Stromal cell of bone marrow (primary cell): Measurements from ENCODE around the gene YPEL4.

Experiments used
- DNase-seq: peaks from one replicate; pipeline ENCODE4 v3.0.0-alpha.2; 2012; ENCODE audit warnings: low read depth

Gene YPEL4

DNA sequence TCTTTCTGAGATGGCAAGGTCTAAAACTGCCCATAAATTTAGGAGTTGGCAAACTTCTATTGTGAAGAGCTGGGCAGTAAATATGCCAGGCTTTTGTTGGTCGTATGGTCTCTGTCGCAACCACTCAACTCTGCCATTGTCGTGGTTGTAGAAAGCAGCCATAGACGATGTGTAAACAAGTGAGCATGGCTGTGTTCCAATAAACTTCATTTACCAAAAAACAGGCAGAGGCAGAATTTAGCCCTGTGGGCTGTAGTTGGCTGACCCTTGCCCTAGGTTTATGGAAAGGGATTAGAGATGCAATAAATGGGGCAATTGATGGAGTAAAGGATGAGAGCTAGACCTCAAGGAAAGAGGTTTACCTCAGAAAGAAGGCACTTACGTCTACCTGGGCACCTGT lies 17.6 kb downstream of the YPEL4 start:
- DNase-seq, result no peak

DNA sequence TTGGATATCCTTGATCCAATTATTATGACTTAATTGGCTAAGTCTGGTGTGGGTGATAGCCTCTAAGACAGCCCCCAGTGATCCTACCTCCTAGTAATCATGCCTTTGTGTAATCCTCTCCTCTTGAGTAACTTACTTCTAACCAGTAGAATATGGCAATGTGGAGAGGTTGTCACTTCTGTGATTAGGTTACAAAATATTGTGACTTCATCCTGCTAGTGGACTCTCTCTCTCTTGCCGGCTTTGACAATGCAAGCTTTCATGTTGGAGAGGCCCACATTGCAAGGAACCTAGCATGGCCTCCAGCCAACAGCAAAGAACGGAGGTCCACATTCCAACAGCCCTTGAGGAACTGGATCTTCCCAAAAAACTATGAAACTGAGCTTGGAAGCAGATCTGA lies 19.5 kb downstream of the YPEL4 start:
- no peak for DNase-seq

DNA sequence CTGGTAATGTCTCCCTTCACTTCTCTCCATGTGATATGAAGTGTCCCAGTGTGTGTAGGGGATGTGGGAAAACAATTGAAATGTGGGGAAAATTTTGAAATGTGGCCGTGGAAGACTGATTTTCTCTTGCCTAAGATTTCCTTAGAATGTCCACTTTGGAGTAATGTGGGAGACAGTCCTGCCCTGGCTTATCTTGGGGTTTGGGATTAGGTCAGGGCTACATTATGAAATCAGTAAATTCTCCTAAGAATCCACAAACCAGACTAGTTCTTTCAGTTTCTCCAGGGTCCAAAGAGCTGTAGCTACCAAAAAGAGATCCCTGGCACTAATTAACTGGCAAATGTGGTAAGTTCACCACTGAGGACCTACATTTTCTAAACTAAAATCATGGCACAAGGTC lies 22.8 kb downstream of the YPEL4 start:
- no peak for DNase-seq

DNA sequence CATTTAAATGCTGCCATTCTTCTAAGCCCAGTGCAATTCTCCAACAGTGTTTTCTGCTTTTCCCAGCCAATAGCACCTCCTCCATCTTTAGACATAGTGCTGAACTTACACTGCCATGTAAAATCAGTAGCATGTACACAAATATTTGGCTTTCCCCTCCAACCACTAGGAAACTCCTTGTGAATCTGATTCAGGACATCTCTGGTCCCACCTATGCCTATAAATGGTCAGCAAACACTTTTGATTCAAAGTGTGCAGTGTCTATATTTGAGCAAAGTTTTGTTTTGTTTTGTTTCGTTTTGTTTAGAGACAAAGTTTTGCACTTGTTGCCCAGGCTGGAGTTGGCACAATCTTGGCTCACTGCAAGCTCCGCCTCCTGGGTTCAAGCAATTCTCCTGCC lies 24.8 kb downstream of the YPEL4 start:
- no peak for DNase-seq

DNA sequence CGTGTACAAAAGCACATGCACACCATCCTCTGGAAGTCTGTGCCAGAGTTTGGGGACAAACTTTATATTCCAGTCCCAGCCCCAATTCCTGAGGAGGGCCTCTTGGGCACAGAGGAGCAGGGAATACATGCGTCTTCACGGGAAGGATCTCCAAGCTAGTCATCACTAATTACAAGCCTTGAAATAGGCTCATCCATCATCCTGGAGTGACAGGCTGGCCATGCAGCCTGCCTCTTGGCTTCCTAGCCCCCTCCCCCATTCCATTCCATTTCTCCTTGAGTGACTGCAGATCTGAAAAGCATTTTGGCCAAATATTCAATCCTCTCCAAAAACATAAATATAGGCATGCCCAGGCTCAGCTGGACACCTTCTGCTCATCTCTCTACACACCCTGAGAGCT lies 27.4 kb downstream of the YPEL4 start:
- DNase-seq, result no peak

DNA sequence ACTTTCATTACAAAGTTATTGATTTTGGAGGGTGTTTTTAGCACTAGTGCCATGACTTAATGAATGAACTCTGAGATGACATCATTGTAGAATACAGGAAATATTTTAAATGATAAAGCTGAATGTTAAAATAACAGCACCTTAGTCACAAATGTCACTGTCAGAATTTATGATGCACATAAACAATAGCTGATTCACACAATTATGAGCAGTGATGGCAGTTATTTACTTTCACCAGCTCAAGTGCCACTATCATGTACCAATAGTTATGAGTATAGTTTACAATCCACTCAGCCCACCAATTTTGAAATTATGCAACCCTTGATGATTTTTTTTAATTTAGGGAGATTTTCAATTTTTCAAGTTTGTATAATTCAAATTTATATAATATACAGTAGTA lies 29.2 kb downstream of the YPEL4 start:
- DNase-seq, result no peak

DNA sequence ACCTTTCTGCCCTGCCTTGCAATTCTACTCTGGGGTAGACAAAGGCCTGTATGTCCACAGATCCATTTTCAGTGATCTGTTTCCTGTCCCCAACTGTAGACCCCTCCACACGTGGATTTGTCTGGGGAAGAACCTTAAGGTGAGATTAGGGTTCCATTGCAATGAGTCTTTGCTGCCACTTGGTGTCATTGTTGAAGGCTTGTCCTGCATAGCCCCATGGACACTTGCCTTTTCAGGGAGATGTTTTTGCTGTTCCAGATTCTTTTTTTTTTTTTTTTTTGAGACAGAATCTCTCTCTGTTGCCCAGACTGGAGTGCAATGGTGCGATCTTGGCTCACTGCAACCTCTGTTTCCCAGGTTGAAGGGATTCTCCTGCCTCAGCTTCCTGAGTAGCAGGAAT lies 30.4 kb downstream of the YPEL4 start:
- no peak for DNase-seq

DNA sequence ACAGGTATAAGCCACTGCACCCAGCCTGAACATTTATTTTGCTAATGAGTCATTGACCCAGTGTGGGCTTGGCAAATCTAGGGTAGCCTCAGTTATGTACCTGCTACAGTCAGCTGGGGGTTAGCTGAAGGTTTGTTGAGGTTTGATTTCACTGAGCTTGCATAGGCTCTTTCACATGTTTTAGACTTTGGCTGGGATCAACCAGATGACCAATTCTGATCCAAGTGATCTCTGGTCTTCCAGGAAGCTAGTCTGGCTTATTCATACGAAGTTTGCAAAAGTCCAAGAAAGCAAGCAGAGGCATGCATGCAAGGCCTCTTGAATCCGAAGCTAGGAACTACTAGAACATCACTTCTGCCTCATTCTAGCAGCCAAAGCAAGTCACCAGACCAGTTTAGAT lies 31.3 kb downstream of the YPEL4 start:
- no peak for DNase-seq

DNA sequence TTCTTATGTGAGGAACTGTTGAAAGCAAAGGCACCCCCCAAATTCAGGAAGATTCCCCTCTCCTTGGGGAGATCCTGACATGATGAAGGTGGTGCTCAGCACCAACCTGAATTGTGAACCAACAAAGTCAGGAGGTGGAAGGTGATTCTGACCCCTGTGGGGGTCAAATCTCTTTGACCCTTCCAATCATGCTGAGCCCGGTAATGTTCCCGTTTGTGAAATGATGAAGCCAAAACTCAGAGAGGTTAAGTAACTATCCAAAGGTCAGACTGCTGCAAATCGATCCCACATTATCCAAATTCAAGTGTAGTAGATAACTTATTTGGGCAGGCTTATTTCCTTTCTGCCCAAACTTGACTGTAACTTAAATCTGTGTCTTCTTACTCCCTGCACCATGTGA lies 33.1 kb downstream of the YPEL4 start:
- no peak for DNase-seq

DNA sequence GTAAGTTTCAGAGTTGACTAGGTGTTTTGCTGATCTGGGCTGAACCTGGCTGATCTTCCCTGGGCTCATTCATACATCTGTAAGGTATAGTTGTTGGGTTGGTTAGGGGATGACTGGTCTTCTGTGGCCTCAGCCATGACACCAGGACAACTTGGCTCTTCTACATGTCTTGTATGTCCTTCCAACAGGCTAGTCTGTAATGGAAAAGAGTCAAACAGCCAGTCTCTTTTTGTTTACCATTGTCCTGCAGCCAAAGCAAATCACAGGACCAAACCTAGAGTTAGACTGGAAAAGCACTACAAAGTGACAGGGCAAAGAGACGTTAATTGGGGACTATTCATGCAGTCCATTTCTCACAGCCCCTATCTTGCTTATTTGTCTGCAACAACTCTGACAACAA lies 34.4 kb downstream of the YPEL4 start:
- no peak for DNase-seq

DNA sequence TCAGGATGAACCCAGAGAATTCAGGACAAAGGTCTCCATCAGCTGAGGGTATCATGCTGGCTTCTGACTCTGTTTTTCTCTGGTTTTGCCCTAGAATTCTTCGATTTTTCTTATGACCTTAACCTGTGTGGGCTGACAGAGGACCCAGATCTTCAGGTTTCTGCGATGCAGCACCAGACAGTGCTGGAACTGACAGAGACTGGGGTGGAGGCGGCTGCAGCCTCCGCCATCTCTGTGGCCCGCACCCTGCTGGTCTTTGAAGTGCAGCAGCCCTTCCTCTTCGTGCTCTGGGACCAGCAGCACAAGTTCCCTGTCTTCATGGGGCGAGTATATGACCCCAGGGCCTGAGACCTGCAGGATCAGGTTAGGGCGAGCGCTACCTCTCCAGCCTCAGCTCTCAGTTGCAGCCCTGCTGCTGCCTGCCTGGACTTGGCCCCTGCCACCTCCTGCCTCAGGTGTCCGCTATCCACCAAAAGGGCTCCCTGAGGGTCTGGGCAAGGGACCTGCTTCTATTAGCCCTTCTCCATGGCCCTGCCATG lies 35.4 kb downstream of the YPEL4 start:
- DNase-seq, result no peak

DNA sequence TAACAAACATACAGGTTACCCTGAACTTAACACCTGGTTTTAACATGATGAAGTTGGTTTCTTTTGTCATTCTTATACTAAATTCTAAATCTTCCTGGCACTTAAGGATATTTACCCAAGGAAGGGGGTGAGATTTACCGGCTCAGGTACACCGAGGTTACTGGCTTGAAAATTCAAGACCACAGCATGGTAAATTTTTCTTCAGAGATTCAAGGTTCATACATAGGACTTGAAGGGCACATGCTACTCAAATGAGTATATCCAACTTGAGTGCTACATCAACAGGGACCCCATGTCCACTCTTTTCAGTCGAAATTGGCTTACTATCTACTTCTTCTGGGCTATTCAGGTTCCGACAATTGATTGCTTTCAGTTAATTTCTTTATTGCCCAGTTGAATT lies 39.5 kb downstream of the YPEL4 start:
- no peak for DNase-seq

DNA sequence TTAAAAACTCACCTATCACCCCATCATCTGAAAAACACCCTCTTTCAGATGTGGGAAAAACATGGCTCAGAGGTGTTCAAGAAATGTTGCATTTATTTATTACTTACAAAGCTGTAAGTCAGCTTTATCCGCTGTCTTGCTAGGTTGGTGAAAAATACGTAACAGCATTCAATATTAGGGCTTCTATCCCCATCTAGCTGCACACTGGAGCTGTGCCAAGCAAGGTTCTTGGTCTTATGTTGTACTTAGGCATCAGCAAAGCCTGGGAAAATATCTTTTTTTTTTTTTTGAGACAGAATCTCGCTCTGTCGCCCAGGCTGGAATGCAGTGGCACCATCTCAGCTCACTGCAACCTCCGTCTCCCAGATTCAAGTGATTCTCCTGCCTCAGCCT lies 44.7 kb downstream of the YPEL4 start:
- no peak for DNase-seq

DNA sequence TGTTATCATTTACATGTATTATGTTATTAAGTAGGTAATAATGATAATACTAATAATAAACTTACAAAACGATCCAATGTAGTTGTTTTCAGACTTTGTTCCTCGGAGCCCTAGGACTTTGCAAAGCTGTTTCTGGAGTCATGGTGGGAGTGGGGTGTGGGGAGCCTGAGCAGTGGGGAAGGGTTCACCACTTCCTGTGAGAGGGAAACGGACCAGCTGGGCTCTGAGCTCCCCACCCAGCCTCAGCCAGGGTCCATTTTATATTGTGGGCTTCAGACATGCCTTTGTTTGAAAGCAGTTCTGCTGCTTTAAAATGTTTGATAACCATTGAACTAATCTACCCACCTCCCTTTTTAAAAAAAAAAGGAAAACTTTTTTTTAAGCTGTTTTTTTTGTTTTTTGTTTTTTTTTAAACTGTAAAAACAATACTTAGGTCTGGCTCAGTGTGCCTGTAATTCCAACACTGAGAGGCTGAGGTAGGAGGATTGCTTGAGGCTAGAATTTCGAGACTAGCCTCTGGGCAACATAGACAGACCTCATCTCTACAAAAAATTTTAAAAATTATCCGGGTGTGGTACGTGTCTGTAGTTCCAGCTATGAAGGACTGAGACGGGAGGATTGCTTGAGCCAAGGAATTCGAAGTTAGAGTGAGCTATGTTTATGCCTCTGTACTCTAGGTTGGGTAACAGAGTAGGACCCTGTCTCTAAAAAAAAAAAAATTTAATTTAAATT lies 45.2 kb downstream of the YPEL4 start:
- no peak for DNase-seq

DNA sequence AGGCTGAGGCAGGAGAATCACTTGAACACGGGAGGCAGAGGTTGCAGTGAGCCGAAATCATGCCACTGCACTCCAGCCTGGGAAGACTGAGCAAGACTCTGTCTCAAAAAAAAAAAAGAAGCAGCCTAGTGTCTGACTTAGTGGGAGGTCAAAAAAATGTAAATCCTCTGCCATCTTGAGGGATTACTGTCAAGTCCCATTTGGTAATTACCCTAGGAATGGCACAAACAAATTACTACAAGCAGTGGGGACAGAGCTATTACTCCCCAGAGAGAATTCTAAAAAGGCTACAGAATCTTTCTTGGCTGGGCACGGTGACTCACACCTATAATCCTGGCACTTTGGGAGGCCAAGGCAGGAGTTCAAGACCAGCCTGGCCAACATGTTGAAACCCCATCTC lies 48.4 kb downstream of the YPEL4 start:
- DNase-seq, result no peak

DNA sequence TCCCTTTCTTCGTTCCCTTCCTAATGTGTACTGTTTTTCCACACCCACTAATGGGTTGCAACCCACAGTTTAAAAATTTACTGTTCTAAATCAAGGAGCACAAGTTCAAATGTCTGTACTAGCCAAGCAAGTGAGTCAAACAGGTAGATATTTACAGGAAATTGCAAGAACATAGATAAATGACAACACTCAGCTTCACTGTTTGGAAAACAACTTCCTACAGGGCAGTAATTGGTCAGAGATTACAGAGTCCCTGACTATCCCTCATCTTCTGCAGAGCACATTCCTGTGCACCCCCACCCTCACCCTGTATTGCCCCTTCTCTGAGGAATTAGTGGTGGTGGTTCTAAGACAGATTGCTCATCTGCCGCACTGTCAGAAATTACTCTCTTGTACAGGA lies 50.3 kb downstream of the YPEL4 start:
- DNase-seq, result no peak

DNA sequence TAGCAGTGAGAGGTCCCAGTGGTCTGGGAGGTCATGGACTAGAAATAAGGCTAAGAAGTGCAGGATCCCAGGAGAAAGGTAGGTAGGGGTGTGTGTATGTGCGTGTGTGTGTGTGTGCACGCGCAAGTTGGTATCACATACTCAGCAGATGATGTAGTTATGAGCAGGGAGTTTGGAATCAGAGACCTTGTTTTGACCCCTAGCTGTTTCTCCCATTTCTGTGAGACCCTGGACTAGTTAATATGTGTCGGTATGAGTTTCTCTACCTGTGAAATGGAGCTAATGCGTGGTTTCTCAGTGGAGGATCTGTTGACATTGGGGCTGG lies 50.9 kb downstream of the YPEL4 start:
- peak; percentile 18 for DNase-seq

DNA sequence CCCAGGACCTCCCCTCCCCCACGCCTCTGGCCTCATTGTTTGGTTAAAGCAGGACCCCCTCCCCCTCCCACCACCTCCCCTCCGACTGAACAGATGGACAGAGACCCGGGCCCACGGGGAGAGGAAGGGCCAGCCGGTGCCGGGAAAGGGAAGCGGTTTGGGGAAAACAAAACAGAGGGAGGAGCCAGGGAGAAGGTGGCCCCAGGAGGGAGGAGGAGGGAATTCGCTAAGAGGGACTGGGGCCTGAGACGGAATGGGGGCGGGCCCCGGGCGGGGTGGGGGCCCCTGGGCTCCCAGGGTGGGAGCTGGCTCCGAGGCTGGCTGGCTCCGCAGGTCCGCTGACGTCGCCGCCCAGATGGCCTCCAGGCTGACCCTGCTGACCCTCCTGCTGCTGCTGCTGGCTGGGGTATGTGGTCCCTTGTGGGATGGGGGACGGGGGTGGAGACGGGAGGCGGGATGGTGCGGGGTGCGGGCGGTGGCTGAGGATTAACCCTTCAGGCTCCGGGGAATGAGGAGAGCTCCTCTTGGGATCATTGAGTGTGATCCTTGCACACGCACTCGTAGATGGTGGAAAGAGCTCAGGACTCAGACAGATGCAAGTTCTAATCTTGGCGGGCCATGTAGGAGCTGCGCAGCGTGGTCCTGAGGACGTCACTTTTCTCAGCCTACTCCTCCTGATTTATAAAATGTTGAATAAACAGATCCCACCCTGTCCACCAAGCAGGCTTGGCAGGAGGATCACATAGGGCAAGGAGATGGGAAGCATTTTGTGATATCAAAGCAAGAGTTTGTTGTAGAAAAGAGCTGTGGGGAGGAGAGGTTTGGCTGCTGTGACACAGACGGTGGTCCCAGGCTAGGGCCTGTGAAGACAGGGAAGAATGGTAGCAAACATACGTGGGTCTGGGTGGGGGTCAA lies 51.5 kb downstream of the YPEL4 start:
- peak; percentile 58 for DNase-seq

DNA sequence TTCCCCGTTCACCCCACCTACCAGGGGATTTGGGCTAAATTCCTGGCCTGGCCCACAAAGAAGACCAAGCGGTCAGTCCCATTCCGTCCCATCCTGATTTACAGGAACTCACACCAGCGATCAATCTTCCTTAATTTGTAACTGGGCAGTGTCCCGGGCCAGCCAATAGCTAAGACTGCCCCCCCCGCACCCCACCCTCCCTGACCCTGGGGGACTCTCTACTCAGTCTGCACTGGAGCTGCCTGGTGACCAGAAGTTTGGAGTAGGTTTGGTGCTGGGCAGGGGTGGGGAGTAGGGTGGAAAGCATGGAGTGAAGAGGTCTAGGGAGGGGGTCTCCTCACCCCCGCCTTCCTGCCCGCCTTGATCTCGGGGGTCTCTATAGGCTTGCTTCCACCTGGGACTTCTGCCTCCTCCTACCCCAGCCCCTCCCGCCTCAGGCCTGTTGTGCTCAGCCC lies 52.2 kb downstream of the YPEL4 start, which contains the start of gene SERPING1:
Gene SERPING1 (plus strand): TSS at position 225 of the 455 bp plus-strand sequence. CDS start 586 bp downstream, outside the sequence.
- DNase-seq, result peak; percentile 50

DNA sequence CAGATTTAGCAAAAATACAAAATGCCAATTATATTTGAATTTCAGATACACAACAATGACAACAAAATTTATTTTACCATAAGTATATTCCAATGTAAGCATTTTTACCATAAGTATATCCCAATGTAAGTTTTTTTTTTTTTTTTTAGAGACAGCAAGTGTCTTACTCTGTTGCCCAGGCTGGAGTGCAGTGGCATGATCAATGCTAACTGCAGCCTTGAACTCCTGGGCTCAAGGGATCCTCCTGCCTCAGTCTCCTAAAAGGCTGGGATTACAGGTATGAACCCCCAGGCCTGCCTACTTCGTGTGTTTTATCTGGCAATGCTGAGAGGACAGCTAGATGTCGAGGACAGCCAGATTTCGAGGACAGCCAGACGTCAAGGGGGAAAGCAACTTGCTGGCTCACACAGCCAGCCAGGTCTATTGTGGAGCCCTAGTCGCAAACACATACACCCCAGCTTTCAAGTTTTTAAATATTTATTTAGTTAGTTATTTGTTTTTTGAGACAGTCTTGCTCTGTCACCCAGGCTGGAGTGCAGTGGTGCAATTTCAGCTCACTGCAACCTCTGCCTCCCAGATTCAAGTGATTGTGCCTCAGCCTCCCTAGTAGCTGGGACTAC lies 53.3 kb downstream of the YPEL4 start:
- no peak for DNase-seq
